ENCODE measurements around the gene NPVF.

Gene NPVF

GRCh38 chr7:25228386-25228785, at the start of gene NPVF:
NPVF (minus strand) TSS chr7:25228486; CDS start chr7:25228439, 47 bp downstream.
- no peak within 1 kb of the TSS for H3K4me3 ChIP-seq (ENCODE audit: low read depth in 1 of 5, low read length in 5 of 5)
- no peaks in the 10 kb centered on the region for H3K4me1 ChIP-seq (ENCODE audit: control insufficient read depth in 5 of 5, insufficient read depth in 5 of 5, low read length in 5 of 5)

GRCh38 chr7:25272265-25272664, 44.0 kb upstream of the NPVF start:
- H3K4me3 ChIP-seq (ENCODE audit: low read depth in 1 of 5, low read length in 5 of 5): no peak overlapping the region
- H3K27ac ChIP-seq (ENCODE audit: low read depth, low read length): no peak overlapping the region
- H3K36me3 ChIP-seq (ENCODE audit: control insufficient read depth in 5 of 5, insufficient read depth in 5 of 5, low read length in 5 of 5): no peaks in the 10 kb centered on the region
- no peaks in the 10 kb centered on the region for H3K4me1 ChIP-seq (ENCODE audit: control insufficient read depth in 5 of 5, insufficient read depth in 5 of 5, low read length in 5 of 5)
- no peaks in the 10 kb centered on the region for H3K9me3 ChIP-seq (ENCODE audit: control insufficient read depth in 5 of 5, low read length in 5 of 5)
- peaks cover 0 to 4% (median 0%) of the 10 kb centered on the region in 5 donors for H3K27me3 ChIP-seq (ENCODE audit: control insufficient read depth in 5 of 5, insufficient read depth in 4 of 5, low read length in 5 of 5)
- no peak overlapping the region for H3K9ac ChIP-seq (ENCODE audit: low read length in 5 of 5)

More at GRCh38 chr7:25228386-25228785, at the start of gene NPVF:
- no peak within 1 kb of the TSS for H3K9ac ChIP-seq (ENCODE audit: low read length in 5 of 5)
- H3K27ac ChIP-seq (ENCODE audit: low read depth, low read length): no peak within 1 kb of the TSS
- H3K36me3 ChIP-seq (ENCODE audit: control insufficient read depth in 5 of 5, insufficient read depth in 5 of 5, low read length in 5 of 5): no peaks in the 10 kb centered on the region
- H3K9me3 ChIP-seq (ENCODE audit: control insufficient read depth in 5 of 5, low read length in 5 of 5): peaks cover 0 to 8% (median 3%) of the 10 kb centered on the region in 5 donors
- H3K27me3 ChIP-seq (ENCODE audit: control insufficient read depth in 5 of 5, insufficient read depth in 4 of 5, low read length in 5 of 5): peaks cover 0 to 4% (median under 1%) of the 10 kb centered on the region in 5 donors

GRCh38 chr7:25263337-25263736, 35.1 kb upstream of the NPVF start:
- Histone ChIP-seq H3K9ac (ENCODE audit: low read length in 5 of 5) (no peak overlapping the region), H3K4me1 (ENCODE audit: control insufficient read depth in 5 of 5, insufficient read depth in 5 of 5, low read length in 5 of 5) (peaks cover 3 to 17% (median 8%) of the 10 kb centered on the region in 5 donors), H3K27ac (ENCODE audit: low read depth, low read length) (no peak overlapping the region)

GRCh38 chr7:25262586-25262985, 34.3 kb upstream of the NPVF start:
- Histone ChIP-seq H3K27ac (ENCODE audit: low read depth, low read length) (no peak overlapping the region), H3K27me3 (ENCODE audit: control insufficient read depth in 5 of 5, insufficient read depth in 4 of 5, low read length in 5 of 5) (peaks cover 0 to 3% (median 0%) of the 10 kb centered on the region in 5 donors), H3K9ac (ENCODE audit: low read length in 5 of 5) (no peak overlapping the region), H3K4me1 (ENCODE audit: control insufficient read depth in 5 of 5, insufficient read depth in 5 of 5, low read length in 5 of 5) (peaks cover 3 to 17% (median 8%) of the 10 kb centered on the region in 5 donors), H3K9me3 (ENCODE audit: control insufficient read depth in 5 of 5, low read length in 5 of 5) (no peaks in the 10 kb centered on the region), H3K4me3 (ENCODE audit: low read depth in 1 of 5, low read length in 5 of 5) (no peak overlapping the region), H3K36me3 (ENCODE audit: control insufficient read depth in 5 of 5, insufficient read depth in 5 of 5, low read length in 5 of 5) (no peaks in the 10 kb centered on the region)

More at GRCh38 chr7:25263337-25263736, 35.1 kb upstream of the NPVF start:
- Histone ChIP-seq H3K36me3 (ENCODE audit: control insufficient read depth in 5 of 5, insufficient read depth in 5 of 5, low read length in 5 of 5) (no peaks in the 10 kb centered on the region), H3K27me3 (ENCODE audit: control insufficient read depth in 5 of 5, insufficient read depth in 4 of 5, low read length in 5 of 5) (peaks cover 0 to 3% (median 0%) of the 10 kb centered on the region in 5 donors), H3K4me3 (ENCODE audit: low read depth in 1 of 5, low read length in 5 of 5) (no peak overlapping the region), H3K9me3 (ENCODE audit: control insufficient read depth in 5 of 5, low read length in 5 of 5) (no peaks in the 10 kb centered on the region)

- H3K27me3 ChIP-seq (ENCODE audit: control insufficient read depth in 5 of 5, insufficient read depth in 4 of 5, low read length in 5 of 5): peaks cover 0 to 3% (median 0%) of the 10 kb centered on the region in 5 donors
- H3K9ac ChIP-seq (ENCODE audit: low read length in 5 of 5): no peak overlapping the region
- H3K36me3 ChIP-seq (ENCODE audit: control insufficient read depth in 5 of 5, insufficient read depth in 5 of 5, low read length in 5 of 5): no peaks in the 10 kb centered on the region
- no peak overlapping the region for H3K4me3 ChIP-seq (ENCODE audit: low read depth in 1 of 5, low read length in 5 of 5)
- no peaks in the 10 kb centered on the region for H3K9me3 ChIP-seq (ENCODE audit: control insufficient read depth in 5 of 5, low read length in 5 of 5)
- H3K27ac ChIP-seq (ENCODE audit: low read depth, low read length): no peak overlapping the region
- peaks cover 3 to 17% (median 8%) of the 10 kb centered on the region in 5 donors for H3K4me1 ChIP-seq (ENCODE audit: control insufficient read depth in 5 of 5, insufficient read depth in 5 of 5, low read length in 5 of 5)
Measured at GRCh38 chr7:25261545-25262140, 33.4 kb upstream of the NPVF start.

- Histone ChIP-seq H3K4me3 (ENCODE audit: low read depth in 1 of 5, low read length in 5 of 5) (peak overlapping the region in 1 of 5 donors; percentile 29), H3K27me3 (ENCODE audit: control insufficient read depth in 5 of 5, insufficient read depth in 4 of 5, low read length in 5 of 5) (peaks cover 0 to 3% (median 0%) of the 10 kb centered on the region in 5 donors), H3K9me3 (ENCODE audit: control insufficient read depth in 5 of 5, low read length in 5 of 5) (no peaks in the 10 kb centered on the region), H3K27ac (ENCODE audit: low read depth, low read length) (no peak overlapping the region), H3K9ac (ENCODE audit: low read length in 5 of 5) (no peak overlapping the region), H3K4me1 (ENCODE audit: control insufficient read depth in 5 of 5, insufficient read depth in 5 of 5, low read length in 5 of 5) (peaks cover 3 to 17% (median 8%) of the 10 kb centered on the region in 5 donors), H3K36me3 (ENCODE audit: control insufficient read depth in 5 of 5, insufficient read depth in 5 of 5, low read length in 5 of 5) (no peaks in the 10 kb centered on the region)
Measured at GRCh38 chr7:25260862-25261494, 32.7 kb upstream of the NPVF start.

GRCh38 chr7:25259487-25260243, 31.4 kb upstream of the NPVF start:
- H3K9me3 ChIP-seq (ENCODE audit: control insufficient read depth in 5 of 5, low read length in 5 of 5): no peaks in the 10 kb centered on the region
- H3K27ac ChIP-seq (ENCODE audit: low read depth, low read length): no peak overlapping the region
- H3K4me3 ChIP-seq (ENCODE audit: low read depth in 1 of 5, low read length in 5 of 5): no peak overlapping the region
- peaks cover 0 to 3% (median 0%) of the 10 kb centered on the region in 5 donors for H3K27me3 ChIP-seq (ENCODE audit: control insufficient read depth in 5 of 5, insufficient read depth in 4 of 5, low read length in 5 of 5)
- peaks cover 3 to 17% (median 8%) of the 10 kb centered on the region in 5 donors for H3K4me1 ChIP-seq (ENCODE audit: control insufficient read depth in 5 of 5, insufficient read depth in 5 of 5, low read length in 5 of 5)
- H3K36me3 ChIP-seq (ENCODE audit: control insufficient read depth in 5 of 5, insufficient read depth in 5 of 5, low read length in 5 of 5): no peaks in the 10 kb centered on the region
- no peak overlapping the region for H3K9ac ChIP-seq (ENCODE audit: low read length in 5 of 5)

- Histone ChIP-seq H3K4me1 (ENCODE audit: control insufficient read depth in 5 of 5, insufficient read depth in 5 of 5, low read length in 5 of 5) (peaks cover 3 to 13% (median 8%) of the 10 kb centered on the region in 5 donors), H3K27ac (ENCODE audit: low read depth, low read length) (no peak overlapping the region), H3K4me3 (ENCODE audit: low read depth in 1 of 5, low read length in 5 of 5) (no peak overlapping the region), H3K9me3 (ENCODE audit: control insufficient read depth in 5 of 5, low read length in 5 of 5) (no peaks in the 10 kb centered on the region), H3K36me3 (ENCODE audit: control insufficient read depth in 5 of 5, insufficient read depth in 5 of 5, low read length in 5 of 5) (no peaks in the 10 kb centered on the region), H3K9ac (ENCODE audit: low read length in 5 of 5) (no peak overlapping the region), H3K27me3 (ENCODE audit: control insufficient read depth in 5 of 5, insufficient read depth in 4 of 5, low read length in 5 of 5) (no peaks in the 10 kb centered on the region)
Measured at GRCh38 chr7:25256333-25256819, 28.1 kb upstream of the NPVF start.

- H3K4me3 ChIP-seq (ENCODE audit: low read depth in 1 of 5, low read length in 5 of 5): no peak overlapping the region
- H3K9me3 ChIP-seq (ENCODE audit: control insufficient read depth in 5 of 5, low read length in 5 of 5): no peaks in the 10 kb centered on the region
- H3K9ac ChIP-seq (ENCODE audit: low read length in 5 of 5): no peak overlapping the region
- H3K27ac ChIP-seq (ENCODE audit: low read depth, low read length): no peak overlapping the region
- H3K4me1 ChIP-seq (ENCODE audit: control insufficient read depth in 5 of 5, insufficient read depth in 5 of 5, low read length in 5 of 5): peaks cover 3 to 8% (median 6%) of the 10 kb centered on the region in 5 donors
- no peaks in the 10 kb centered on the region for H3K36me3 ChIP-seq (ENCODE audit: control insufficient read depth in 5 of 5, insufficient read depth in 5 of 5, low read length in 5 of 5)
- H3K27me3 ChIP-seq (ENCODE audit: control insufficient read depth in 5 of 5, insufficient read depth in 4 of 5, low read length in 5 of 5): no peaks in the 10 kb centered on the region
Measured at GRCh38 chr7:25255611-25256332, 27.5 kb upstream of the NPVF start.

All from subcutaneous abdominal adipose tissue (tissue), 5 donors.